GM23338 (cell line): ENCODE data around the gene GPSM1. TPM values are rescaled to one million over a fixed set of nuclear protein-coding genes. Genes with fewer than 3 reads are reported as not detected.

Experiments
- ATAC-seq: fragments of 200-7000 bp; cut with Tn5 transposase; 3 replicates; pipeline ENCODE4 v1.9.1; 2020
- DNase-seq: peaks from one replicate; pipeline ENCODE4 v3.0.0-alpha.2; 2015; ENCODE audit warnings: low spot score
- H2AFZ ChIP-seq: fragments of 200-600 bp; sonication (generic); 2 replicates; pipeline ENCODE4 v1.8.0; 2016; ENCODE audit warnings: antibody characterized with exemption, mild to moderate bottlenecking, moderate library complexity
- H3F3A ChIP-seq: fragments of 200-600 bp; sonication (generic); replicated peaks from 2 replicates; pipeline ENCODE4 v1.8.0; 2017; ENCODE audit warnings: antibody characterized with exemption, mixed run types, low read depth
- H3K27ac ChIP-seq: fragments of 200-600 bp; sonication (generic); 2 replicates; pipeline ENCODE4 v1.6.1; 2016; ENCODE audit warnings: low read depth
- H3K27me3 ChIP-seq: fragments of 200-600 bp; sonication (generic); 2 replicates; pipeline ENCODE4 v1.8.0; 2016; ENCODE audit warnings: mild to moderate bottlenecking, mixed run types, moderate library complexity; ENCODE audit not compliant: insufficient read depth
- H3K36me3 ChIP-seq: fragments of 200-600 bp; sonication (generic); 2 replicates; pipeline ENCODE4 v1.8.0; 2016; ENCODE audit warnings: mild to moderate bottlenecking; ENCODE audit not compliant: insufficient read depth
- H3K4me1 ChIP-seq: fragments of 200-600 bp; sonication (generic); 2 replicates; pipeline ENCODE4 v1.8.0; 2016; ENCODE audit warnings: mild to moderate bottlenecking, moderate library complexity; ENCODE audit not compliant: insufficient read depth
- H3K4me2 ChIP-seq: fragments of 200-600 bp; sonication (generic); 2 replicates; pipeline ENCODE4 v1.7.1; 2017; ENCODE audit warnings: mixed run types
- H3K4me3 ChIP-seq: fragments of 200-600 bp; sonication (generic); 2 replicates; pipeline ENCODE4 v1.6.1; 2016; ENCODE audit warnings: mixed run types
- H3K79me2 ChIP-seq: fragments of 200-600 bp; sonication (generic); replicated peaks from 2 replicates; pipeline ENCODE4 v1.8.0; 2017; ENCODE audit warnings: mild to moderate bottlenecking; ENCODE audit not compliant: insufficient read depth
- H3K9me2 ChIP-seq: fragments of 200-600 bp; sonication (generic); 2 replicates; pipeline ENCODE4 v1.8.0; 2017; ENCODE audit not compliant: insufficient read depth
- H4K20me1 ChIP-seq: fragments of 200-600 bp; sonication (generic); replicated peaks from 2 replicates; pipeline ENCODE4 v1.8.0; 2017; ENCODE audit warnings: mild to moderate bottlenecking; ENCODE audit not compliant: insufficient read depth
- H3K27ac Mint-ChIP-seq: 2 replicates; pipeline ENCODE4 v1.8.0; 2020; ENCODE audit warnings: inconsistent platforms, mild to moderate bottlenecking, moderate library complexity, mixed read lengths
- H3K27me3 Mint-ChIP-seq: 3 replicates; pipeline ENCODE4 v1.8.0; 2022; ENCODE audit warnings: low read depth, mild to moderate bottlenecking, moderate library complexity, mixed read lengths, inconsistent platforms; ENCODE audit not compliant: insufficient read depth, poor library complexity
- H3K36me3 Mint-ChIP-seq: 3 replicates; pipeline ENCODE4 v1.8.0; 2021; ENCODE audit warnings: low read depth, mild to moderate bottlenecking, inconsistent platforms, moderate library complexity, mixed read lengths
- H3K4me1 Mint-ChIP-seq: 3 replicates; pipeline ENCODE4 v1.8.0; 2020; ENCODE audit warnings: mild to moderate bottlenecking, inconsistent platforms, mixed read lengths
- H3K4me3 Mint-ChIP-seq: 3 replicates; pipeline ENCODE4 v1.8.0; 2021; ENCODE audit warnings: moderate library complexity, mild to moderate bottlenecking, inconsistent platforms, mixed read lengths
- H3K9me3 Mint-ChIP-seq: 3 replicates; pipeline ENCODE4 v1.8.0; 2020; ENCODE audit warnings: moderate library complexity, mild to moderate bottlenecking, inconsistent platforms, mixed read lengths
- CREB1 ChIP-seq: fragments of 250-450 bp; sonication (Bioruptor Pico); IDR thresholded peaks from 2 replicates; pipeline ENCODE4 v1.5.0; 2020; ENCODE audit warnings: low read depth, mild to moderate bottlenecking, moderate library complexity
- CTCF ChIP-seq, 2 experiments: fragments of 200-600 bp in 1 of 2; sonication (generic) in 1 of 2; conservative IDR thresholded peaks; 2 replicates each; pipeline versions ENCODE4 v1.5.1 to v1.6.1; 2016 to 2017; ENCODE audit warnings: antibody characterized with exemption in 2 of 2, low read depth in 2 of 2, mild to moderate bottlenecking in 2 of 2, moderate library complexity in 1 of 2
- ETS1 ChIP-seq: IDR thresholded peaks from 2 replicates; pipeline ENCODE4 v1.6.1; 2016; ENCODE audit warnings: antibody characterized with exemption
- EZH2 ChIP-seq: fragments of 200-600 bp; sonication (generic); IDR thresholded peaks from one replicate; pipeline ENCODE4 v1.8.0; 2017; ENCODE audit warnings: antibody characterized with exemption, mild to moderate bottlenecking, low read depth; ENCODE audit not compliant: unreplicated experiment
- EZH2phosphoT487 ChIP-seq: fragments of 200-600 bp; sonication (generic); IDR thresholded peaks from one replicate; pipeline ENCODE4 v1.8.1; 2018; ENCODE audit warnings: antibody characterized with exemption; ENCODE audit not compliant: unreplicated experiment
- JUNB ChIP-seq: IDR thresholded peaks from one replicate; pipeline ENCODE4 v1.6.1; 2016; ENCODE audit warnings: antibody characterized with exemption; ENCODE audit not compliant: unreplicated experiment
- NANOG ChIP-seq: IDR thresholded peaks from 2 replicates; pipeline ENCODE4 v1.6.1; 2016; ENCODE audit warnings: antibody characterized with exemption, borderline replicate concordance
- POLR2AphosphoS5 ChIP-seq: IDR thresholded peaks from 2 replicates; pipeline ENCODE4 v1.6.1; 2016; ENCODE audit warnings: antibody characterized with exemption, low read depth
- REST ChIP-seq: IDR thresholded peaks from one replicate; pipeline ENCODE4 v1.6.1; 2018; ENCODE audit warnings: antibody characterized with exemption; ENCODE audit not compliant: unreplicated experiment
- STAT1 ChIP-seq: IDR thresholded peaks from one replicate; pipeline ENCODE4 v1.6.1; 2016; ENCODE audit warnings: antibody characterized with exemption; ENCODE audit not compliant: unreplicated experiment
- ZNF114 ChIP-seq: fragments of 250-450 bp; sonication (Bioruptor Pico); IDR thresholded peaks from 2 replicates; pipeline ENCODE4 v1.5.0; 2020; ENCODE audit warnings: mild to moderate bottlenecking, moderate library complexity
- ZNF331 ChIP-seq: fragments of 250-450 bp; sonication (Bioruptor Pico); IDR thresholded peaks from 2 replicates; pipeline ENCODE4 v1.5.0; 2020; ENCODE audit warnings: low read depth, mild to moderate bottlenecking, moderate library complexity
- ZNF462 ChIP-seq: fragments of 250-450 bp; sonication (Bioruptor Pico); IDR thresholded peaks from 2 replicates; pipeline ENCODE4 v1.5.0; 2020; ENCODE audit warnings: mild to moderate bottlenecking, moderate library complexity
- polyA plus RNA-seq: library from polyadenylated mRNA; unstranded; fragments of >200 nt; fragmentation: Nextera tagmentation; extraction: Ambion mirVana; gene quantifications from 2 replicates; pipeline ENCODE4 v1.2.1, GENCODE V29; 2016
- total RNA-seq: library from RNA; depleted of rRNA; stranded (reverse); fragments of >200 nt; shearing (Covaris generic); gene quantifications from 2 replicates; pipeline ENCODE4 v1.2.3, GENCODE V29; 2014

Gene GPSM1
- total and polyA plus RNA-seq, 2 experiments from 2014 or later: 4.8 to 23.2 TPM

- peaks cover 8% of the 10 kb centered on the region for H3K4me1 Mint-ChIP-seq
- Histone ChIP-seq H3K27ac (no peak overlapping the region), H3K4me2 (no peak overlapping the region), H3K4me3 (no peak overlapping the region), H3K9me2 (no peaks in the 10 kb centered on the region), H3K4me1 (peaks cover 15% of the 10 kb centered on the region), H3F3A (0 out of 2 replicates have a peak, but pooled peaks cover 3% of the 10 kb centered on the region), H3K79me2 (no peaks in the 10 kb centered on the region; the same call in 1 of the 2 replicates), H2AFZ (no peak overlapping the region), H3K36me3 (no peaks in the 10 kb centered on the region), H3K27me3 (no peaks in the 10 kb centered on the region), H4K20me1 (no peaks in the 10 kb centered on the region)
- H3K36me3 Mint-ChIP-seq: no peaks in the 10 kb centered on the region
- H3K4me3 Mint-ChIP-seq: no peak overlapping the region
- ATAC-seq: no peak
- no peak for DNase-seq
- no peaks in the 10 kb centered on the region for H3K9me3 Mint-ChIP-seq
- TF ChIP-seq REST (no peak), STAT1 (no peak), NANOG (no peak), ETS1 (no peak), EZH2 (no peak), CTCF (conservative IDR thresholded peaks at IDR 0.05; ENCODE audit: low read depth in 2 of 2) (no peak), JUNB (no peak), POLR2AphosphoS5 (no peak), EZH2phosphoT487 (no peak), CREB1 (CRISPR knock-in tag) (no peak), ZNF462 (CRISPR knock-in tag) (no peak), ZNF114 (CRISPR knock-in tag) (no peak), ZNF331 (CRISPR knock-in tag) (no peak)
- H3K27me3 Mint-ChIP-seq: peaks cover 8% of the 10 kb centered on the region
- no peak overlapping the region for H3K27ac Mint-ChIP-seq
Measured at GRCh38 chr9:136331030-136331429, 3.7 kb downstream of the GPSM1 start.
